ENCODE data around the gene INKA1.

INKA1 gene

GRCh38 chr3:49787536-49787935 is 15.5 kb upstream of the INKA1 start:
- Histone ChIP-seq H3K4me3 (ENCODE audit: low read depth, low read length) (no peak overlapping the region), H3K36me3 (ENCODE audit: control insufficient read depth, insufficient read depth, low read length) (0 out of 2 replicates have a peak, but pooled peaks cover 5% of the 10 kb centered on the region), H3K27ac (ENCODE audit: low read depth, low read length) (no peak overlapping the region), H3K4me1 (ENCODE audit: control insufficient read depth, insufficient read depth, low read length) (peaks cover 10% of the 10 kb centered on the region), H3K27me3 (ENCODE audit: control insufficient read depth, insufficient read depth, low read length) (no peaks in the 10 kb centered on the region), H3K9ac (ENCODE audit: low read length) (no peak overlapping the region), H3K9me3 (ENCODE audit: control insufficient read depth, insufficient read depth, low read depth, low read length) (no peaks in the 10 kb centered on the region)

- Histone ChIP-seq H3K27me3 (ENCODE audit: control insufficient read depth, insufficient read depth, low read length) (no peaks in the 10 kb centered on the region), H3K9me3 (ENCODE audit: control insufficient read depth, insufficient read depth, low read depth, low read length) (no peaks in the 10 kb centered on the region), H3K4me1 (ENCODE audit: control insufficient read depth, insufficient read depth, low read length) (peaks cover 10% of the 10 kb centered on the region), H3K4me3 (ENCODE audit: low read depth, low read length) (no peak overlapping the region), H3K27ac (ENCODE audit: low read depth, low read length) (no peak overlapping the region), H3K36me3 (ENCODE audit: control insufficient read depth, insufficient read depth, low read length) (0 out of 2 replicates have a peak, but pooled peaks cover 5% of the 10 kb centered on the region), H3K9ac (ENCODE audit: low read length) (no peak overlapping the region)
These were observed 15.0 kb upstream of the INKA1 start for GRCh38 chr3:49788056-49788455.

- Histone ChIP-seq H3K9ac (ENCODE audit: low read length) (no peak overlapping the region), H3K4me1 (ENCODE audit: control insufficient read depth, insufficient read depth, low read length) (peaks cover 10% of the 10 kb centered on the region), H3K27me3 (ENCODE audit: control insufficient read depth, insufficient read depth, low read length) (no peaks in the 10 kb centered on the region), H3K9me3 (ENCODE audit: control insufficient read depth, insufficient read depth, low read depth, low read length) (no peaks in the 10 kb centered on the region), H3K4me3 (ENCODE audit: low read depth, low read length) (no peak overlapping the region), H3K36me3 (ENCODE audit: control insufficient read depth, insufficient read depth, low read length) (no peaks in the 10 kb centered on the region), H3K27ac (ENCODE audit: low read depth, low read length) (no peak overlapping the region)
These were observed 12.2 kb upstream of the INKA1 start for GRCh38 chr3:49790626-49791411.

GRCh38 chr3:49791571-49791970 is 11.5 kb upstream of the INKA1 start:
- Histone ChIP-seq H3K9ac (ENCODE audit: low read length) (no peak overlapping the region), H3K27me3 (ENCODE audit: control insufficient read depth, insufficient read depth, low read length) (no peaks in the 10 kb centered on the region), H3K9me3 (ENCODE audit: control insufficient read depth, insufficient read depth, low read depth, low read length) (no peaks in the 10 kb centered on the region), H3K4me3 (ENCODE audit: low read depth, low read length) (no peak overlapping the region), H3K27ac (ENCODE audit: low read depth, low read length) (no peak overlapping the region), H3K4me1 (ENCODE audit: control insufficient read depth, insufficient read depth, low read length) (peaks cover 10% of the 10 kb centered on the region), H3K36me3 (ENCODE audit: control insufficient read depth, insufficient read depth, low read length) (no peaks in the 10 kb centered on the region)

DNA sequence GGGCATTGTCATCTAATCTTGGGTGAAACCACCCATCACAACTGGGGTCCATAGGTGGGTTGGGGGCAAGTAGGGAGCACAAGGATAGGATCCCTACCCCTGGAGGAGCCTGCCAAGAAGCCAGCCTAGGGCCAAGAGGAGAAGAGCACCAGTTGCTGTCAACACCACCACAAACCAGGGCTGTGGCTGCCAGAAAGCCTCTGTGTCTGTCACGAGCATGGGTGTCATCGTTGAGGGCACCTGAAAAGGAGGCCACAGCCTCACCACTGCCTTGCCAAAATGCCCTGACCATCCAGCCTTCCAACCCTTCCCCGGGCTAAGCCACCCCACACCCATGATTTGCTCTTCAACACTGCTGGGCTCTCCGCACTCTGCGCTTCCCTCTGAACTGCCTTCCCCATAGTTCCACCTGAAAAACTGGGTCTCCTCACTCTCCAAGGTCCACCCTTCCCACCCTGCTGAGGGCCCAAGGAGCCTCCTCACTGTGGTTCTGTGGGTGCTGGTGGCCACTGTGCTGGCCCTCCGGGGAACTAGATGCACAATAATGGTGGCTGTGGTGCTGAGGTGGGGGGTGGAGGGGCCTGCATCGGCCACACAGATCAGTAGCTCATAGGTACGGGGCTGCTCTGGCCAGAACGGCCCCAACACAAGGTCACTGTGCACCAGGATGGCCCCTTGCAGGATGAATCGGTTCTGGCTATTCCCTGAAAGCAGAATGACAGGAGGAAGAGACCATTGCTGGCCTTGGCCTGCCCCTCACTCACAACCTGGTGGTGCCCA is 10.5 kb upstream of the INKA1 start:
- Histone ChIP-seq H3K9ac (ENCODE audit: low read length) (no peak overlapping the region), H3K27ac (ENCODE audit: low read depth, low read length) (no peak overlapping the region), H3K4me1 (ENCODE audit: control insufficient read depth, insufficient read depth, low read length) (peaks cover 5% of the 10 kb centered on the region; the same call in 1 of the 2 replicates), H3K9me3 (ENCODE audit: control insufficient read depth, insufficient read depth, low read depth, low read length) (no peaks in the 10 kb centered on the region), H3K36me3 (ENCODE audit: control insufficient read depth, insufficient read depth, low read length) (no peaks in the 10 kb centered on the region), H3K4me3 (ENCODE audit: low read depth, low read length) (no peak overlapping the region), H3K27me3 (ENCODE audit: control insufficient read depth, insufficient read depth, low read length) (no peaks in the 10 kb centered on the region)

DNA sequence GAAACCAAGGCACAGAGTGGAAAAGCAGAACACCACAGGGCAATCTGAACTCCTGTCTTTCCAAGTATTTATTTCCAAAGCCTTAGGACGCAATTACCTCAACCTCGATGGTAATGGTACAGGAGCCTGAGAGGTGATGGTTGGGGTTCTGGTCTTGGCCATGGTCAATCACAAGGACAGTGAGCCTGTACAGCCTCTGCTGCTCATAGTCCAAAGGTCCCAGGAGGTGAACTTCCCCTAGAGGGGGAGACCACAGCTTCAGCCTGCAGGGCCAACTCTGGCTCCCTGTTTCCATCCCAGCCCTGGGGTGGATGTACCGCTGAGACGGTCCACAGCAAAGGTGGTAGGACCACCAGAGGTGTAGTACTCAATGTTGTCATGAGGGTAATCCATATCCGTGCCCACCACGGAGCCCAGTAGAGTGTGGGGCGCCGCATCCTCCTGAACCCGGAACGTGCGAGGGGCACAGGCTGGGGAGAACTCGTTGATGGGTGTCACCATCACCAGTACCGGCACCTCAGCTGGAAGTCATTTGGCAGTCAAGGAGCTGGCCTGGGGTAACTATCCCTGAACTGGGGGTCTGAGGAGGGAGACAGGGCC is 9.5 kb upstream of the INKA1 start:
- no peak overlapping the region for H3K27ac ChIP-seq (ENCODE audit: low read depth, low read length)
- H3K36me3 ChIP-seq (ENCODE audit: control insufficient read depth, insufficient read depth, low read length), result no peaks in the 10 kb centered on the region
- no peaks in the 10 kb centered on the region for H3K27me3 ChIP-seq (ENCODE audit: control insufficient read depth, insufficient read depth, low read length)
- H3K4me3 ChIP-seq (ENCODE audit: low read depth, low read length), result no peak overlapping the region
- H3K9ac ChIP-seq (ENCODE audit: low read length), result no peak overlapping the region
- peaks cover 5% of the 10 kb centered on the region; the same call in 1 of the 2 replicates for H3K4me1 ChIP-seq (ENCODE audit: control insufficient read depth, insufficient read depth, low read length)
- H3K9me3 ChIP-seq (ENCODE audit: control insufficient read depth, insufficient read depth, low read depth, low read length), result no peaks in the 10 kb centered on the region

DNA sequence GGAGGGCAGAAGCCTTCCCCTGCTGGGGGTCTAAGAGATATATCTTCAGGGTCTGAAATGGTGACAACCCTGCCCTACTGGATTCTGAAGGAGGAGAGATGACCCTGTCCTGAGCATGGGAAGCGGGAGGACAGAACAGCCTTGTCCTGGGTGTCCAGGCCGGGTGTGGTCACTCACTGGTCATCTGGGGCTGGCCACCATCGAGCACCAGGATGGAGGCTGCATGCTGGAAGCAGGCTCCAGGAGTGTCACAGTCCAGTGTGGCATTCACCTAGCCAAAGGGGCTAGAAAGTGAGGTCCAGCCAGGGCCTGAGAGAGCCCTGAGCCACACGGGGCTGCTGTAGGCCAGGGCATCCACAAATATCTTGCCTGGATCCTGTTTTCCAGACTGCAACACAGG is 8.6 kb upstream of the INKA1 start:
- Histone ChIP-seq H3K27me3 (ENCODE audit: control insufficient read depth, insufficient read depth, low read length) (peaks cover 2% of the 10 kb centered on the region; the same call in 1 of the 2 replicates), H3K9me3 (ENCODE audit: control insufficient read depth, insufficient read depth, low read depth, low read length) (no peaks in the 10 kb centered on the region), H3K4me1 (ENCODE audit: control insufficient read depth, insufficient read depth, low read length) (peaks cover 5% of the 10 kb centered on the region; the same call in 1 of the 2 replicates), H3K27ac (ENCODE audit: low read depth, low read length) (no peak overlapping the region), H3K36me3 (ENCODE audit: control insufficient read depth, insufficient read depth, low read length) (no peaks in the 10 kb centered on the region), H3K9ac (ENCODE audit: low read length) (no peak overlapping the region), H3K4me3 (ENCODE audit: low read depth, low read length) (no peak overlapping the region)

GRCh38 chr3:49794926-49795905 is 7.8 kb upstream of the INKA1 start:
- H3K27ac ChIP-seq (ENCODE audit: low read depth, low read length), result no peak overlapping the region
- H3K4me3 ChIP-seq (ENCODE audit: low read depth, low read length), result no peak overlapping the region
- peaks cover 8% of the 10 kb centered on the region; the same call in 1 of the 2 replicates for H3K27me3 ChIP-seq (ENCODE audit: control insufficient read depth, insufficient read depth, low read length)

DNA sequence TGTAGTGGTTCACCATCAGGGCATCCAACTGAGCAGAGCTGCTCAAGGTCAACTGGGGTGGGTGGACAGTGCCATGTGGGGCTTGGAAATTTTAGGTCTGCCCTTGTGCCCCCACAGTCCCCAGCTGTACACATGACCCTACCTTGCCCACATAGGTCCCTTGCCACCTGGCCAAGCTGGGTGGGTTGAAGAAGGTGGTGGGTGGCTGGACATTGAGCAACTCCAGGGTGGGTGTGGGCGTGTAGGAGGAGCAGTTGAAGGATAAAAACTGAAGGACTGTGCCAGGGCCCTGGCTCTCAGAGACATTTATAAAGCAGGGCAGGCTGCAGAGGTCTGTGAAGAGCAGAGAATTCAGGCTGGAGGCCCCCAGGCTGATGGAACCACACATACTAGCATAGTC is 4.0 kb upstream of the INKA1 start:
- no peak overlapping the region for H3K9ac ChIP-seq (ENCODE audit: low read length)
- no peak overlapping the region for H3K27ac ChIP-seq (ENCODE audit: low read depth, low read length)
- H3K27me3 ChIP-seq (ENCODE audit: control insufficient read depth, insufficient read depth, low read length), result peaks cover 32% of the 10 kb centered on the region
- peaks cover 8% of the 10 kb centered on the region; the same call in 1 of the 2 replicates for H3K4me1 ChIP-seq (ENCODE audit: control insufficient read depth, insufficient read depth, low read length)
- H3K36me3 ChIP-seq (ENCODE audit: control insufficient read depth, insufficient read depth, low read length), result no peaks in the 10 kb centered on the region
- H3K4me3 ChIP-seq (ENCODE audit: low read depth, low read length), result no peak overlapping the region
- no peaks in the 10 kb centered on the region for H3K9me3 ChIP-seq (ENCODE audit: control insufficient read depth, insufficient read depth, low read depth, low read length)

More at GRCh38 chr3:49794926-49795905, 7.8 kb upstream of the INKA1 start:
- H3K9me3 ChIP-seq (ENCODE audit: control insufficient read depth, insufficient read depth, low read depth, low read length), result no peaks in the 10 kb centered on the region
- H3K9ac ChIP-seq (ENCODE audit: low read length), result no peak overlapping the region
- H3K36me3 ChIP-seq (ENCODE audit: control insufficient read depth, insufficient read depth, low read length), result no peaks in the 10 kb centered on the region
- H3K4me1 ChIP-seq (ENCODE audit: control insufficient read depth, insufficient read depth, low read length), result peaks cover 3% of the 10 kb centered on the region; the same call in 1 of the 2 replicates

DNA sequence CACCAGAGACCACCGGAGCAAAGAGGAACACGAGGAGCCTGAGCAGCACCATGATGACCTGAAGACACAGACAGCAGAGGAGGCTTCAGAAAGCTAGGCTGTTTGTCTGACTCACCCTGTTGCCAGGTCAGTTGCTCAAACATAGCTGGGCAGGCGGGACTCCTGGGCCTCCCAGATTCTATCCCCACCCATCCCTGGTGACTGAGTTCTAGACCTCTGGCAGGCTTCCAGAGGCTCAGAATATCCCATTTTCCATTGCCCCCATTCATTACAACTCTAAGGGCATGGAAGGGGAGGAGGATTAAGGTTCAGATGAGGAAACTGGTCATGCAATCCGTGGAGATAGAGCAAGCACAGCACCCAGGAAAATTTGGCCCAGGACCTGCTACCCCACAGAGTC is 3.3 kb upstream of the INKA1 start, which contains the start of gene CDHR4:
Gene CDHR4 (minus strand): TSS at position 113 of the 400 bp plus-strand sequence. CDS start 61 bp downstream, at position 52.
- Histone ChIP-seq H3K27ac (ENCODE audit: low read depth, low read length) (no peak within 1 kb of the TSS), H3K9ac (ENCODE audit: low read length) (no peak within 1 kb of the TSS), H3K4me3 (ENCODE audit: low read depth, low read length) (no peak within 1 kb of the TSS), H3K36me3 (ENCODE audit: control insufficient read depth, insufficient read depth, low read length) (no peaks in the 10 kb centered on the region), H3K27me3 (ENCODE audit: control insufficient read depth, insufficient read depth, low read length) (peaks cover 39% of the 10 kb centered on the region), H3K9me3 (ENCODE audit: control insufficient read depth, insufficient read depth, low read depth, low read length) (no peaks in the 10 kb centered on the region), H3K4me1 (ENCODE audit: control insufficient read depth, insufficient read depth, low read length) (peaks cover 8% of the 10 kb centered on the region; the same call in 1 of the 2 replicates)
